ENCODE measurements around the gene FAM120AOS.

FAM120AOS gene

DNA sequence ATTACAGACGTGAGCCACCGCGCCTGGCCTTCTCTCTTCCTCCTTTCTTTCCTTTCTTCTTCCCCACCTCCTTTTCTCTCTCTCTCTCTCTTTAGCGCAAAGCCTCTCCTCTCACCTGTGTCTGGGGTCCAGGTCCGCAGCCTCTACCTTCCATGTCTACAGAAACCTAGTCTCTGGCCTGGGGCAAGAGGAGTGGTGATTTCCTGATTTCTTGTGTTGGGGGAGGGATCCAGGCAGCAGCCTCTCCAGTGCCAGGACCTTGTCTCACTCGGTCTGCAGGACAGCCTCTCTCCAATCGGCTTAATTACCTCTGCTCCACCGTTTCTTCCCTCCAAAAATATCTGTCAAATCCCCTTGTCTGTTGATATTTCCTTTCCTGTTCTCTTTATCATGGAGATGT, 18.0 kb downstream of the FAM120AOS start:
- Mint-ChIP-seq H3K4me1 (peaks cover 7% of the 10 kb centered on the region), H3K36me3 (ENCODE audit: low read depth) (no peaks in the 10 kb centered on the region), H3K27me3 (ENCODE audit: low read depth) (peaks cover 3% of the 10 kb centered on the region), H3K27ac (no peak overlapping the region), H3K9me3 (no peaks in the 10 kb centered on the region), H3K4me3 (no peak overlapping the region)
- TF ChIP-seq, protein P1, sequence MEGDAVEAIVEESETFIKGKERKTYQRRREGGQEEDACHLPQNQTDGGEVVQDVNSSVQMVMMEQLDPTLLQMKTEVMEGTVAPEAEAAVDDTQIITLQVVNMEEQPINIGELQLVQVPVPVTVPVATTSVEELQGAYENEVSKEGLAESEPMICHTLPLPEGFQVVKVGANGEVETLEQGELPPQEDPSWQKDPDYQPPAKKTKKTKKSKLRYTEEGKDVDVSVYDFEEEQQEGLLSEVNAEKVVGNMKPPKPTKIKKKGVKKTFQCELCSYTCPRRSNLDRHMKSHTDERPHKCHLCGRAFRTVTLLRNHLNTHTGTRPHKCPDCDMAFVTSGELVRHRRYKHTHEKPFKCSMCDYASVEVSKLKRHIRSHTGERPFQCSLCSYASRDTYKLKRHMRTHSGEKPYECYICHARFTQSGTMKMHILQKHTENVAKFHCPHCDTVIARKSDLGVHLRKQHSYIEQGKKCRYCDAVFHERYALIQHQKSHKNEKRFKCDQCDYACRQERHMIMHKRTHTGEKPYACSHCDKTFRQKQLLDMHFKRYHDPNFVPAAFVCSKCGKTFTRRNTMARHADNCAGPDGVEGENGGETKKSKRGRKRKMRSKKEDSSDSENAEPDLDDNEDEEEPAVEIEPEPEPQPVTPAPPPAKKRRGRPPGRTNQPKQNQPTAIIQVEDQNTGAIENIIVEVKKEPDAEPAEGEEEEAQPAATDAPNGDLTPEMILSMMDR (IDR thresholded peaks at IDR 0.05; ENCODE audit: unreplicated experiment in 3 of 3) = no peak

DNA sequence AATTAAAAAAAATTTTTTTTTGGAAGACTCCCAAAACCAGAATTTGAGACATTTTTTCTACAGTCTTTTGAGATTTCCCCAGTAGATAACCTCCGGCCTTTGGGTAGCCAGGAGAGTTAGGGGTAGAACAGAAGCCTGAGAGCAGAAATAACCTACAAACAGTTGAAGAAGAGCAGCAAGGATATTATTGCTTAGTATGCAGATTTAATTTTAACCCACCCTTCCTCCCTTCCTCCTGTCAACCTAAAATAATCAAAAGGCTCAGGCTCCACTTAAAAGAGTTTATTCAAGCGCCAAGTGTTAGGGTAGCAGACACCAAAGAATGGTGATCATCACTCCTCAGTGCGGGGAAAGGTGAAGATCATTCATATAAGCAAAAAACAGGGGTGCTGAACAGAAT, 19.3 kb downstream of the FAM120AOS start:
- Mint-ChIP-seq H3K27me3 (ENCODE audit: low read depth) (peaks cover 3% of the 10 kb centered on the region), H3K9me3 (no peaks in the 10 kb centered on the region), H3K4me1 (peaks cover 7% of the 10 kb centered on the region), H3K36me3 (ENCODE audit: low read depth) (no peaks in the 10 kb centered on the region), H3K4me3 (no peak overlapping the region), H3K27ac (no peak overlapping the region)
- TF ChIP-seq, protein P1 (IDR thresholded peaks at IDR 0.05; ENCODE audit: unreplicated experiment in 3 of 3) = no peak

DNA sequence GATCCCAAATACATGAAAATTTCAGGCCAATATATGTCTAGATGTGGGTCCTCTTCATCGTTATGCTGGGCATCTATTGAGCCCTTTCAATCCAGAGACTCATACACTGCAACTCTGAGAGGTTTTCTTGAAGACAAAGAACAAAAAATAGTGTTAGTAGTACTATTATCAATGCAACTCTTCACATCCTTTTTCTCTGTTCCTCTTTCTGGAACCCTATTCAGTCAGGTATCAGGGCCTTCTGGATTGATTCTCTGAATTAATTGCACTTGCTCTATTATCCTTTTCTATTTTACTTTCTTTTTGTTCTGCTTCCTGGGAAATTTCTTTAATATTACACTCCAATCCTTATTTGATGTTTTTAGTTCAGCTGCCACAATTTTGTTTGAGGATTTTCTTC, 20.4 kb downstream of the FAM120AOS start:
- no peaks in the 10 kb centered on the region for H3K36me3 Mint-ChIP-seq (ENCODE audit: low read depth)
- no peak overlapping the region for H3K27ac Mint-ChIP-seq
- H3K4me1 Mint-ChIP-seq = peaks cover 7% of the 10 kb centered on the region
- no peak overlapping the region for H3K4me3 Mint-ChIP-seq
- no peaks in the 10 kb centered on the region for H3K9me3 Mint-ChIP-seq
- H3K27me3 Mint-ChIP-seq (ENCODE audit: low read depth) = peaks cover 3% of the 10 kb centered on the region
- TF ChIP-seq, protein P1 (IDR thresholded peaks at IDR 0.05; ENCODE audit: unreplicated experiment in 3 of 3) = no peak

DNA sequence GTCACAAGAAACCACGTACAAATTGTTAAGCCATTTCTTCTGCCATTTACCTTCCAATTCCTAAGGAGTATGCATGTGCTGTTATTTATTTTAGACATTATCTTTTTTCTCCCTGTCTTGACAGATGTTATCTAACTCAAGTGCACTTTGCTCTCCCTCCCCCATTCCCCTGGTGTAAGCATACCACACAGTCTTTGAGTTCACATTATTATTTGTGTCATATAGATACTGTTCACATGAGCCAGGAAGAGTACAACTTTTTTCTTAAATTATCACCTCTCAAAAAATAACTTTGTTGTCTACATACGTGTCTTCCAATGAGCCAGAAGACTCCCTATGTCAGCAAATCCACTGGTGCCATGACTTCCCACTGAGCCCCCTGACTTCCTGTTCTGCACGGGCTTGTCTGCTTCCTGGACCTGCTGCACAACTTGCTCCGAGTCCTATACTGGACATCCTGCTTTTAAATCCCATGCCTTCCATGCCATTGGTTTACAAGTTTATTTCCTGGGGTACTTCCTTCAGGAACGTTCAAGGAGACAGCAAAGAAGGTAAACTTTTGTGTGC, 21.8 kb downstream of the FAM120AOS start:
- H3K27me3 Mint-ChIP-seq (ENCODE audit: low read depth) = peaks cover 3% of the 10 kb centered on the region
- peaks cover 5% of the 10 kb centered on the region for H3K9me3 Mint-ChIP-seq
- H3K36me3 Mint-ChIP-seq (ENCODE audit: low read depth) = no peaks in the 10 kb centered on the region
- no peak overlapping the region for H3K27ac Mint-ChIP-seq
- TF ChIP-seq, protein P1 (IDR thresholded peaks at IDR 0.05; ENCODE audit: unreplicated experiment in 3 of 3) = no peak
- no peak overlapping the region for H3K4me3 Mint-ChIP-seq
- peaks cover 7% of the 10 kb centered on the region for H3K4me1 Mint-ChIP-seq

DNA sequence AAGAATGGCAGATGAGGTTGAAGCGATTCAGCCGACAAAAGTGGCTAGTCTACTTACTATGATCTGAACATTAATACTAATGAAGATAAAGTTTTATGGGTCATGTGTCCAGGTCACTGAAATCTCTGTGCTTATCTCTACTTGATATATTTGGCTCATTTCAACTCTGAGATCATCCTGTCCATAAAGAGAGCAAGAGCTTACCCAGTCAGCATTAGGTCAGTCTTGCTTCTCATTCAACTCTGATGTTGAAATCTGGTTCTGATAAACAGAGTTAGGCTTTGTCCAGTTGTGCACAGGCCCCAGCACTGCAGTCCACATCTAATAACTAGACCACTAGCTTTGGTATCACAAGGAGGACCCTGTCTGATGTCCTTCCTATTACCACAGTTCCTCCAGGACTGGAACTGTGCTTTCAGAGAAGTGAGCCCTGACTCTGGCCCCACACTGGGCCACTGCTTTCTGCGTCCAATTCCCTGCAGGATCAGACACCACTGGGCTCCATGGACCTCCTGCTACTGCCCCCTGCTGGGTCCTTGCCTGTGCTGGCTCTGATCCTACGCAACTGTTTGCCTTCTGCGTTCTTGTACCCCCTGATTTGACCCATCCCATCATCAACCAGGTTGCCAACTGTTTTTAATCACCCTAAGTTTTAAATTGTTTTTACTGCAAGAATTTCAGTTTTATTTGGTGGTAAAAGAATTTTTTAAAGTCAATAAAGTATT, 25.6 kb downstream of the FAM120AOS start:
- TF ChIP-seq, protein P1 (IDR thresholded peaks at IDR 0.05; ENCODE audit: unreplicated experiment in 3 of 3) = no peak
- no peaks in the 10 kb centered on the region for H3K27me3 Mint-ChIP-seq (ENCODE audit: low read depth)
- H3K4me1 Mint-ChIP-seq = peaks cover 7% of the 10 kb centered on the region
- no peak overlapping the region for H3K27ac Mint-ChIP-seq
- H3K4me3 Mint-ChIP-seq = no peak overlapping the region
- H3K36me3 Mint-ChIP-seq (ENCODE audit: low read depth) = no peaks in the 10 kb centered on the region
- H3K9me3 Mint-ChIP-seq = peaks cover 15% of the 10 kb centered on the region
